K562 treated with DMSO at 1 percent for 12 hours (cell line): ENCODE measurements around the gene RNF126. TPM values are rescaled to one million over a fixed set of nuclear protein-coding genes. Genes with fewer than 3 reads are reported as not detected.

Experiments used
- total RNA-seq: library from RNA; unstranded; fragments of 300-600 nt; gene quantifications from 2 replicates; pipeline ENCODE4 v1.2.3, GENCODE V29; 2022; ENCODE audit not compliant: insufficient read depth

RNF126 gene
- 77.4 and 85.9 TPM in 2 replicates for total RNA-seq

DNA sequence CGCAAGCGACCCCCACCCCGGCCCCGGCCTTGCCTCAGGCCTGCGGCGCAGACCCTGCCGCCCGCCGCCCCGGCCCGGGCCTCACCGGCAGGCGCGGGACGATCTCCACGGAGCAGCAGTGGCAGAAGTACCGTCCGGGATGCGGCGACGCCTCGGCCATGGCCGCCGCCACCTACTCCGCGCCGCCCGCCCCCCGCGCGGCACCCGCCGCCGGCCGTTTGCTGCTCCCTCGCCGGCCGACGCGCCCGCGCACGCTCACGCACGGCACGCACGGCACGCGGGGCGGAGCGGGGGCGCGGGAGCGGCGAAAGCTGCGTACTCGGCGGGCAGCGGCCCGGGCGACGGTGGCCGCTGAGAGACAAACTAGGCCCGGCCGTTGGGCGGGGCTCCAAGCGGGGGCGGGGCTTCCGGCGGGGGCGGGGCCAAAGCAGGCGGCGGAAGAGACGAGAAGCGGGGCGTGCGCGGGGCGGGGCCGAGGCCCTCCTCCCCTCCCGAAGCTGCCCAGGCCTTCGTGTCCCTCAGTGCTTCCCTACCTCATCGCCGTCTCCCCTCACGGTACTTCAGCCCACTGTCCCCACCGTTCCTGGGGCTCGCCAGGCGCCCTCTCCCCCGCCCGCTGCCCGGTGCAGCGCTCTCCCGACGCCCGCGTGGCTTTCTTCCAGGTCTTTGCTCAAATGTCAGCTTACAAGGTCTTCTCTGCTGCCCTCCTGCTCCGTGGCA lies at the start of gene RNF126:
Gene RNF126, minus strand, starts transcription at position 253 of the 720 bp plus-strand sequence. Its CDS starts 93 bp downstream, at position 160.

DNA sequence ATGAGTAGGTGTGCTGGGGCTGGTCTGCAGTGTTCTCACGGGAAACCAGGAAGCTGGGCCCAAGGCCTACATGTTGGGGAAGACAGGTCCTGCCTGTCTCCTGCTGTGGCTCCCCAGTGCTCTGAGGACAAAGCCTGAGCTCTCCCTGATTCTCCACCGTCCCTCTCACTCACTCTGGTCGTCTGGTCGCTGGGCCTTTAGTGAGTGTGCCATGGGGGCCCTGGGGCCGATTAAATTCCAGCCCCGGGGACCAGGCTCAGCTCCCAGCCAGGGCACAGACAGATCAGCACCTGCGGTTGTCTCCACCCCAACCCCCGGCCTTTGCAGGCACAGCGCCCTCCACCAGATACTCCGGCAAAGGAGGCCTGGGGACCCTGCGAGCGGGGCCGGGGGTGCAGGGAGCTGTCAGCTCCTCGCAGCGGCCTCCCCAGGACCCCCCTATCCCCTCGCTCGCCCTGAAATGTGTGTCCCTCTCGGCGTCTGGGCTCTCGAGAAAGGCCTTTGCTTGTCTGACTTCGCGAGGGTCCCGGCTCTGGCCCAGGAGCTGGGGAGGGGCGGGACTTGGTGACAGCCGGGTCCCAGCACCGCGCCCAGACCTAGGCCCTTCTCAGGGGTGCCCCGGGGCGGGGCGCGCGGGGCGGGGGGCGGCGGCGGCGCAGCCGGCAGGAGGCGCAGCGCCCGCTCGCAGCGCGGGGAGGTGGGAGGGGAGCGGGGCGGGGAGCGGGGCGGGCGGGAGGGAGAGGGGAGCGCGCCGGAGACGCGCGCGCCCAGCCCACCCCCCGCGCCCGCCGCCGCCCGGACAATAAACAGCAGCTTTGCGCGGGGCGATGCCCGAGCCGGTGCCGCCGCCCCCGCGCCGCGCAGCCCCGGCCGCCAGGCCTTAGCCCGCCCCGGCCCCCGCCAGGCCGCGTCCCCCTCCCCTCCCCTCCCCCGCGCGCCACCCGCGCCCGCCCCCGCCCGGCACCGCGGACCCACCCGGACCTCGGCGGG lies 45.4 kb upstream of the RNF126 start, which contains the start of gene PALM:
Gene PALM, plus strand, starts transcription at position 782 of the 990 bp plus-strand sequence. CDS start 212 bp downstream, outside the sequence.

DNA sequence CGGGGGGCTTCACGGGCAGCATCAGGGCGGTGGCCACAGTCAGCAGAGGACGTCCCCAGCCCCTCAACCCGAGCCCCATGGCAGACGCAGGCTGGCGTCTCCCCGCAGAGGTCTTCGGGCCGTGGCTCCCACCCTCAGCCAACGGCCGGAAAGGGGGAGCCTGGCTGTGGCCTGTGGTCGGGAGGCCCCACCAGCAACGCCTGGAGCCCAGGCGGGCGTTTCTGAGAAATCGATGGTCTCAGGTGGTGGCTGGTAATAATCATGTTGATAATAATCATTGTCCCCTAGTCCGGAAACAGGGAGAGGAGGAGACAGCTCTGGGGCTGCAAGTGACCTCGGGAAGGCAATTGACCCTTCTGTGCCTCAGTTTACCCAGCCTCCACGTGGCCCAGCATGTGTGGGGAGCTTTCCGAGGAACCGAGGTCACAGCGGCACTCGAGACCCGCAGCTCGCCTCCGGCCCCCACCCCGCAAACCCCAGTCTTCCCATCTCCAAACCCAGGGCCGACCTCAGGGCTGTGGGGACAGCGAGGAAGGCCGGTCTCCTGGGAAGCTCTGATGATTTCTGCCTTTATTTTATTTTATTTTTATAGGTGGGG lies 32.4 kb upstream of the RNF126 start, which contains the start of gene PRSS57:
Gene PRSS57, minus strand, starts transcription at position 101 of the 598 bp plus-strand sequence. Its CDS starts 22 bp downstream, at position 79.

DNA sequence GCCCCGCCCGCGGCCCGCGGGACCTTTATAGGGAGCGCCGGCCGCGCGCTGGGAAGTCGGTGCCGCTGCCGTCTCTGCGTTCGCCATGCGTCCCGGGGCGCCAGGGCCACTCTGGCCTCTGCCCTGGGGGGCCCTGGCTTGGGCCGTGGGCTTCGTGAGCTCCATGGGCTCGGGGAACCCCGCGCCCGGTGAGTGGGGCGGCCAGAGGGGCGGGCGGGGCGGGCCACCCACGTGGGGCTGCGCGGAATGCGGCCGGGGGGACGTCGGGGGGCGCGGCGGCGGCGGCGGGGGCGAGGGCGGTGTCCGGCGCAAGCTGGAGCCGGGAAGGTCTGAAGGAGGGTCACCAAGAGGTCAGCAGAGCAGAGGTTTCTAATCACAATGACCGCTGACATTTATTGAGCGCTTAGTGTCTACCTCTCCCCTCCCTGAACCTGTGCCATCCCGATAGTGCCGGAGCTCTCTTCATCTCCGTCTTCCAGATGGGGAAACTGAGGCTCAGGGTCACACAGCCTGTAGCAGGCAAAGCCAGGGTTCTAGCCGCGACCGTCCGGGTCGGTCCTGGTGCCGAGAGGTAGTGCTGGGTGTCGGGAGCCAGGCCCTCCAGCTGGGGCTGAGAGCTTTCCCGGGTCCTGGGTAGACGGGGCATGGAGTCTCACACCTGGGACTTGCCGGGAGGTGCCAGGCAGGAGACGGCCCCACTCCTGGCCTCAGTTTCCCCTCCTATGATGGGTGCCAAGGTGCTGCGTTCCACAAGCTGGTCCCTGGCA lies 13.5 kb upstream of the RNF126 start, which contains the start of gene FSTL3:
Gene FSTL3, plus strand, starts transcription at position 54 of the 767 bp plus-strand sequence. Its CDS starts 32 bp downstream, at position 86.

DNA sequence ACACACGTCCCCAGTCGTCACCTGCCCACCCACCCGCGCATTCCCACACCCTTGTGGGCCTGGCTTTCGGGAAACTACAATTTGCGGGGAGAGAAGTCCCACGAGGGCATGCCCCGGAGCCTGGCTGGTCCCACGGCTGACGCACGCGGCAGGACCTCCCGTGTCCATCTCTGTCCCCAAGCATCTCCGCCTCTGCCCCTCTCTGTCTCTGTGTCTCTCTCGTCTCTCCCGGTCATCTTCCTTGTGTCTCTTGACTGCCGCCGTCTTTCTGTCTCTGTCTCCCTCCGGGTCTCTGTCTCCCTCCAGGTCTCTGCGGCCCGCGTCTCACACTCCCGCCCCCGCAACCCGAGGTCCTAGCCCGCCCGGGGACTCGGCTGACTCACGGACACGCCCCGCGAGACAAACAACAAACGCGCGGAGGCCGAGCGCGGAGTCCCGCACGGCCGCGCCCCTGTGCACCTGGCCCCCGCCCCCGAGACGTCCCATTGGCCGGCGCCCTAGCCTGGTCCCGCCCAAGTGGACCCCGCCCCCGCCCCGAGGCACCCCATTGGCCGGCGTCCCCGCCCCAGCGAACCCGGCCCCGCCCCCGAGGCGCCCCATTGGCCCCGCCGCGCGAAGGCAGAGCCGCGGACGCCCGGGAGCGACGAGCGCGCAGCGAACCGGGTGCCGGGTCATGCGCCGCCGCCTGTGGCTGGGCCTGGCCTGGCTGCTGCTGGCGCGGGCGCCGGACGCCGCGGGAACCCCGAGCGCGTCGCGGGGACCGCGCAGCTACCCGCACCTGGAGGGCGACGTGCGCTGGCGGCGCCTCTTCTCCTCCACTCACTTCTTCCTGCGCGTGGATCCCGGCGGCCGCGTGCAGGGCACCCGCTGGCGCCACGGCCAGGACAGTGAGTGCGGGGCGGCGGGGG lies 23.5 kb downstream of the RNF126 start, which contains the start of gene FGF22:
Gene FGF22, plus strand, starts transcription at position 627 of the 908 bp plus-strand sequence. Its CDS starts 47 bp downstream, at position 674.

DNA sequence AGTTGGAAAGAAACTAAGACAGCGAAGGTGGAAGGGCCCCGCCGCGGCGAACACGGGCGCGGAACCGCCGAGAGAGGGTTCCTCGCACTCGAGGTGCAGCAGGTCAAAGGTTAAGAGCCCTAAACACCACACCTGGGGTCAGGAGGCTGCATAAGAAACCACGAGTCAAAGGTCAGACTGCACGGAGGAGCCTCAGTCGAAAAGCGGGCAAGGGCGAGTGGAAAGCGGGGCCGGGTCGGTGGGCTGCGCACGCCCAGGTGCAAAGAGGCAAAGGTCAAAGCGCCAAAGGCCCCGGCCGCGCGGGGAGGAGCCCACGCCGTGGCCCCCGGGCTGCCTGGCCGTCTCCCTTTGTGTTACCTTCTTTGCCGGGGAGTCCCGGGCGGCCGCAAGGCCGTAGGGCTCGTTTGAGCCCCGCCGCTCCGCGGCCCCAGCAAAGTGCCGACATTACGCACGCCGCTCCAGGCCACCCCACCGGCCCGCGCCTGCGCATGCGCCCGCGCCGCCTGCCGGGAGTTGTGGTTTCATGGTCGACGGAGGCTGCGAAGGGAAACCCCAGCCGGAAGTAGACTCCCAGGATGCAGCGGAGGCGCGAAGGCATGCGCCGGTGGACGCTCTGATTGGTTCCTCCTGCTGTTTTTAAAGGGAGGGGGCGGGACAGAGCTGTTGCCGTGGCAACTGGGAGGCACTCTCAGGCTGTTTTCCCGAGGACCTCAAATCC lies 29.8 kb downstream of the RNF126 start, which contains the start of gene POLRMT:
Gene POLRMT, minus strand, starts transcription at position 470 of the 718 bp plus-strand sequence. Its CDS starts 25 bp downstream, at position 445.

Other genes starting within 250 kb of the RNF126 start
- gene SHC2, start 202.2 kb downstream of the RNF126 start, total RNA-seq = 0.49 and 2.1 TPM in 2 replicates
- gene MADCAM1, start 166.7 kb downstream of the RNF126 start, total RNA-seq = 1.0 TPM in 1 of 2 replicates, not detected in the other
- 50.0 and 96.2 TPM in 2 replicates for gene TPGS1, start 155.7 kb downstream of the RNF126 start, total RNA-seq
- 134 and 173 TPM in 2 replicates for gene CDC34, start 131.5 kb downstream of the RNF126 start, total RNA-seq
- 2.5 and 3.2 TPM in 2 replicates for gene GZMM, start 119.2 kb downstream of the RNF126 start, total RNA-seq
- gene BSG, start 90.6 kb downstream of the RNF126 start, total RNA-seq = 539 and 624 TPM in 2 replicates
- 3.5 and 4.7 TPM in 2 replicates for gene HCN2, start 73.3 kb downstream of the RNF126 start, total RNA-seq
- 86.8 and 92.3 TPM in 2 replicates for gene POLRMT, start 29.7 kb downstream of the RNF126 start, total RNA-seq
- 0.58 and 0.74 TPM in 2 replicates for gene FGF22, start 23.3 kb downstream of the RNF126 start, total RNA-seq
- 5.5 and 11.6 TPM in 2 replicates for gene FSTL3, start 13.2 kb upstream of the RNF126 start, total RNA-seq
- 26.1 and 36.0 TPM in 2 replicates for gene PRSS57, start 32.2 kb upstream of the RNF126 start, total RNA-seq
- gene PALM, start 45.7 kb upstream of the RNF126 start, total RNA-seq = 11.5 and 13.7 TPM in 2 replicates
- 0.38 TPM in 1 of 2 replicates, not detected in the other for gene MISP, start 87.9 kb upstream of the RNF126 start, total RNA-seq
- gene PTBP1, start 134.2 kb upstream of the RNF126 start, total RNA-seq = 169 and 333 TPM in 2 replicates
- 24.0 and 30.0 TPM in 2 replicates for gene PLPPR3, start 158.7 kb upstream of the RNF126 start, total RNA-seq
- 0.39 and 2.1 TPM in 2 replicates for gene AZU1, start 164.6 kb upstream of the RNF126 start, total RNA-seq
- gene PRTN3, start 177.8 kb upstream of the RNF126 start, total RNA-seq = not detected in 2 replicates
- not detected in 2 replicates for gene ELANE, start 189.1 kb upstream of the RNF126 start, total RNA-seq
- 28.7 and 52.0 TPM in 2 replicates for gene CFD, start 196.4 kb upstream of the RNF126 start, total RNA-seq
- 32.2 and 39.5 TPM in 2 replicates for gene MED16, start 230.0 kb upstream of the RNF126 start, total RNA-seq
- not detected in 2 replicates for gene RNU6-9, start 230.3 kb upstream of the RNF126 start, total RNA-seq